ENCODE measurements around the gene PCYT1B.
"Not testable (repeated sequence)": the region's sequence is repeated elsewhere in the genome, so short reads cannot be mapped to it uniquely, and the experiment has no call there.

PCYT1B gene

DNA sequence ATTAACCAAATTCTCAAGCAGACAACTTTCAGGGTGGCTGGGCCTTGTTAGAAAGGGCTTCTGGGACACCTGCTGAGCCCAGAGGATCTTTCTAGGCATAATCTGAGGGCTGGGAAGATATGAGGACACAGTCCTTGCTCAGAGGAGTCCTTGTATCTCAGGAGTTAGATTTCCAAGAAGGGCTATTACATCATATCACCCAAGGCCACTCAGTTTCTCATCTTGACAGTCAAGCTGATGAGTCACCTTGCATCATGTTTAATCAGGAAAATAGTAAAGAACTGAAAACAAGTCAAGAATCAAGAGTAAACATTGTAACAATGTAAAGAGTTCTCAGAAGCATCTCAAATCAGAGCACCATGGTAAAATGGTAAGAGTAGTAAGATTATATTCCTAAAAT is 4.0 kb downstream of the PCYT1B start:
- DNase-seq: no peak

- no peak for DNase-seq
These were observed 17.4 kb downstream of the PCYT1B start for GRCh38 chrX:24629701-24630100.

- DNase-seq: no peak
These were observed 27.5 kb downstream of the PCYT1B start for GRCh38 chrX:24619647-24620046.

DNA sequence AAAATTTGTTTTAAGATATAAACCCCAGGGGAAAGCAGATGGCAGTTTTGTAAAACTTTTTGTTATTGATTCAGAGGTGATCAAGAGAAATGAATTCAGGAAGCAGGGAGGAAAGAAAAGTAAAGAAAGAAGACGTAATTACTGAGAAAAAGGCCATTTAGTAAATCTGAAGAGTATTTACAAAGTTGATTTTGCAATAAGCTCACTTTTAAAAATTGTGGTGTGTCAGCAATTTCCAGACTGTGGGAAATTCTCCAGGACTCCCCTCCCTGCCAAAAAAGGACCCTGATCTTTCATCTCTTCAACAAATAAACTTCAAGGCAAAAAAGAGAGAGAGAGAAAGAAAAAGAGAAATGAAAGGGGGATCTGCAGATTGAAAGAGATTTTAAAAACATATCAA is 36.6 kb downstream of the PCYT1B start:
- no peak for DNase-seq

DNA sequence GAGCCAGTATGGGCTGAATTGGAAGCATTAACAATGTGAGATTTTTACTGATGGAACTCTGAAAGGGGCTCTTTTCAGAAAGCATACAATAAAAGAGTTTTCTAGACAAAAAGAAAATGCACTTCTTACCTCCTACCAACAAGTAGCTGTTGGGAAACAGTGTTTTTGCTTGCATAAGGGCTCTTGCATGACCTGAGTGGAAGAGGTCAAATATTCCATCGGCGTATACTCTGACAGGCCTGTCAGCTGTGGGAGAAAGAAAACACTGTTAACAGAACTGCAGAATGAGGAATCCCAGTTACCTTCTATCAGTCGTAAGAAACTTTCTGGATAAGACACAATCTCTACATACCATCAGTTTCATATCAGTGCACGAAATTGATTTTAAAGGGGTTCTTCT is 39.5 kb downstream of the PCYT1B start:
- DNase-seq: no peak

DNA sequence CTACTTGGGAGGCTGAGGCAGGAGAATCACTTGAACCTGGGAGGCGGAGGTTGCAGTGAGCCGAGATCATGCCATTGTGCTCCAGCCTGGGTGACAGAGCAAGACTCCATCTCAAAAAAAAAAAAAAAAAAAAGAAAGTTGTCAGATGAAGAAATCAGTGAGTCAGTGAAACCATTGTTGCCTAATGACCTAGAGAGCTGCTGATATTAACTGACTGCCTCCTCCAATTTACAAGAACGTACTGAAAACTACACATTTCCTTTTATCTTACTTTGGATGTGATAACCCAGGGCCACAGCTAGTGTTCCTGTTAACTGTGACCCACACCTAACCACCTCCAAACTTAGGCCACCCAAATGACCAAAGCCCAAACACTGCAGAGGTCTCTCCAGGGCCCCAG is 41.2 kb downstream of the PCYT1B start:
- DNase-seq: not testable (repeated sequence)

GRCh38 chrX:24603191-24603590 is 44.0 kb downstream of the PCYT1B start:
- DNase-seq: no peak

DNA sequence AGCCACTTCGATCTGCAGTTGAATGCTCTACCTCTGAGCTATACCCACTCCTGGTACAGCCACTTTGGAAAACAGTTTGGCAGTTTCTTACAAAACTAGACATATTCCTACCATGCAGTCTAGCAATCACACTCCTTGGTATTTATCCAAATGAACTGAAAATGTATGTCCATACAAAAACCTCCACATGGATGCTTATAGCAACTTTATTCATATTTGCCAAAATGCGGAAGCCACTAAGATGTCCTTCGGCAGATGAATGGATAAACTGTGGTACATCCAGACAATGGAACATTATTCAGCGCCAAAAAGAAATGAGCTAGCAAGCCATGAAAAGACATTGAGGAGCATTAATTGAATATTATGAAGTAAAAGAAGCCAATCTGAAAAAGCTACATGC is 45.3 kb downstream of the PCYT1B start:
- no peak for DNase-seq

DNA sequence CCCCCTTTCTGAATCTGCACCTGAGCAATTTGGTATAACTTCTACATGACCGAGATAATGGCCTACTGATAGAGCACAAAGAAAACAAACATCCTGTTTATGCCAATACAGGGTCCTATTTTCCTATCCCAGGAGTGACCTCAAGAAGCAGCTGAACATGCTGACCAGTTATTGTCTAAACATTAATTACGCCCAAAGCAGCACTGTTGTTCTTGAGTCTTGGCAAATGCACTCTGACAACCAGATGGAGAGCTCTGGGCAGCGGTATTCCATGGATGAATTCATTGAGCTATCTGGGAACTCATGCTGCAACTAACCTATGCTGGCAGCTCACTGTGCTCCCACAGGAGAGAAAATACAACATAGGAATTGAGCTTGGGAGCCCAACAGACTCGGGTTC is 52.6 kb downstream of the PCYT1B start:
- no peak for DNase-seq

GRCh38 chrX:24590111-24590510 is 57.0 kb downstream of the PCYT1B start:
- DNase-seq: no peak

DNA sequence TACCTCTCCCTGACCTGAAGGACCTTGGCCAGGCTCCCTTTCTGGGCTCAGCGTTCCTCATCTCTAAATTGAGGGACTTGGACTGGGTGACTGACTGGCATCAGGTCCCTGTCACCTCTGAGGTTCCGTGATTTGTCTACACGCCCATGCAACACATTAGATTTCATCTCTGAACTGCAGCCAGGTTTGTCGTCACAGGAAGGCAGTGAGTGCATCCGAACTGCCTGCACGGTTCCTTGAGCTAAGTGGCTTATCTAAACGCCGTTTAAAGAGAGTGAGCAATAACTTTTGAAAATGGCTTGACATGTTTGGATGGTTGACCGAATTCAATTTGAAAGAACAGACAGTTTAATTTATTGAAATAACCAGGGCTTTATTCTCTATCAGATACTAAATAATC is 70.1 kb downstream of the PCYT1B start:
- DNase-seq: no peak

- DNase-seq: no peak
These were observed 71.7 kb downstream of the PCYT1B start for GRCh38 chrX:24575496-24575895.

DNA sequence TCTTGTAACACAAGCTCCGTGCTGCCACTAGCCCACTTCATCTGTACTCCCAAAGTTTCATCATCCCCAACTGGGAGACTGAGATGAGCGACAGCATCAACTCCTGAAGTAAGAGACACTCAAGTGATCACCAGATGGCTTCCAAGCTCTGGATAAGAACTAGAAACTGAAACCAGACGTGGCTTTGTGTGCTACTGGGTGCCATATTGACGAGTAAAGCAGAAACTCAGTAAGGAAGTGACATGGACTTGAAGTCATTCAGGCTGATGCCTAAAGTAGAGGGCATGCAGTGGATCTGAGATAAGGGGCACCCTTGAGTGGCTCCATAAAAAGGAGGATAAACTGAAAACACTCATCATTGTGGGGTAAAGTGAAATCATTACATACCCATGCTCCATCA is 72.4 kb downstream of the PCYT1B start:
- DNase-seq: no peak

GRCh38 chrX:24567169-24567568 is 80.0 kb downstream of the PCYT1B start:
- DNase-seq: no peak

- no peak for DNase-seq
These were observed 80.9 kb downstream of the PCYT1B start for GRCh38 chrX:24566240-24566639.

GRCh38 chrX:24563291-24564010 is 83.7 kb downstream of the PCYT1B start:
- no peak for DNase-seq

DNA sequence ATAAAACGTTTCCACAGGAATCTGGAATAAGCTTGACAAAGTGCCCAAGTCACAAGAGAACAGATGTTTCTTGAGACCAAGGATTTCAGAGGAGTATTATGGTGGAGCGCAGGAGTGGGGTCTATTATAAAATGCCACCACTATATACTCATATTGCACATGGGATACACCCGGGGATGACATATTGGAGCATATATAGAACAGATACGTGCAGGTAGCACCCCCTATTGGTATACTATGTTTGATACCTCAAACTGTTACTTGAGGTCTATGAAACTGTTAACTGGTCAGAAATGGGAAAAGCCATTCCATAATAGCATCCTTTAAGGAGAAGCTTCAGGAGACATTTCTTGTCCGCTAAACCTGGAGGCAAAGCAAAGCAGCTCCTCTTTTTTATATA is 86.0 kb downstream of the PCYT1B start:
- no peak for DNase-seq

DNA sequence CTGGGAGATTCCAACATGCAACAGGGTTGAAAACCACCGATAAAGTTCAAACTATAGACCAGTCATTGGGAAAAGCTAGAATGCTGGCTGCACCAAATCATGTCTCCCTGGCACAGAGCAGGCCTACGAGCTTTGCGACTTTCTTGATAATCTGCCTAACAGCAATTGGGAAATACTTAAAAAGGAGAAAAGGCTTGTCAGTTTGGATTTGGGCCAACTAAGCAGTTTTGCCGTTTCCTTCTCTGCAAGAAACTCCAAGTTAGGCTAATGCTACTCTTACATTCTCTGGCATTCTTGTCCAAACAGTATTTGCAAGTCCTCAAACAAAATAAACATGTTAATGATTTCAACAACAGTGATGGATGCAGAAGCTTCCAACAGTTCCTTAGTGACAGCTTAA is 94.1 kb downstream of the PCYT1B start:
- no peak for DNase-seq

GRCh38 chrX:24550166-24550565 is 97.0 kb downstream of the PCYT1B start:
- no peak for DNase-seq

GRCh38 chrX:24547961-24548360 is 99.2 kb downstream of the PCYT1B start:
- DNase-seq: no peak

DNA sequence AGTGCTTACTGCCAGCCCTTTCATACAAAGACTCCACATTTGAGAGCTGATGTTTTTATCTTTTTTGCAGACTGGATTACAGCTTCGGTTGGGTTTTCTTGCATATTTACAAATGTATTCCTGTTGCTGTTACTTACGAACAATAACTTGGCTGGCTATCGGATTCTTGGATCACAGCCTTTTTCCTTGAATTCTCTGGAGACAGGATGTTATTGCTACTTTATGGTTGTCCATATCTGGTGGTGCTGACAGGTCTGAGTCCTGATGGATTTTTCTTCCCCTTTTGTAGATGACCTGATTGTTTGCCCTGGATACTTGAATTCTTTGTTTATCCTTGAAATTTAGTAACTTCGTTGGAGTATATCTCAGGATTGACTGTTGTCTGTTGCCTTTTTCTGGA is 104.4 kb downstream of the PCYT1B start:
- no peak for DNase-seq

GRCh38 chrX:24536551-24536950 is 110.6 kb downstream of the PCYT1B start:
- DNase-seq: no peak

- no peak for DNase-seq
These were observed 118.5 kb downstream of the PCYT1B start for GRCh38 chrX:24528605-24529004.

- DNase-seq: no peak
These were observed 120.5 kb downstream of the PCYT1B start for GRCh38 chrX:24526616-24527015.

DNA sequence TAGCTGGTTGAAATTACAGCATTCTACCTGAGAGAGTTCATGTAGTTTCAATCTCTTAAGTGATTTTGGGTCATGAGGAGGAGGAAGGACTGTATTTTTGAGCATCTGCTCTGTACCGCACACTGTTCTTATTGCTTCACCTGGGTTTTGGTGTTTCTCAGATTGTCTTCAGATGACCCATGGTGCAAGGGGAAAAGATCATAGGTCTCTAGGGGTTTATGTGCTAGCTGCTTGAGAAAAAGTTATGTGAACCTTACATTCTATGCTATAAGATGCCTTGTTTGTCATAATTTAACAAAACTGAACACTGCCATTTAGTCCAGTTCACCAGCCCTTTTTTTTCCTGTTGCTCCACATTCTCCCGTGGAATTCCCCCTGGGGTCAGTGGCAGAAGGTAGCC is 121.7 kb downstream of the PCYT1B start:
- DNase-seq: no peak

DNA sequence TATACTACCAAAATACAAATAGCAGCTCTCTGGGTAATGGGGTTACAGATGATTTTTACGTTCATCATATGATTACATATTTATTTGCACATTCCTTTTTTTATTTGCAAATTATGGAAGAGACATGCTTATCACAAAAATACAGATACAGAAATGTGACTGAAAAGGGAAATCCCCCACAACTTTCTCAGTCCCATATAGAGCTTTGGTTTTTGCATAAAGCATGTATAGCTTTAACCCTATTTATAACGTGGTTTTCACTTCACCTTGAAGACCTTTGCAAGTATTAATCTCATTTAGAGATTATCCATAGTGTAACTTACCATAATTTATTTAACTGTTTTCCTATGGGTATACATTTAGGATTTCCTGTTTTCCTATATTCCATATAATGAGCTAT is 126.7 kb downstream of the PCYT1B start:
- no peak for DNase-seq

Data from activated CD4-positive, CD25-positive, alpha-beta regulatory T cell treated with anti-CD3 and anti-CD28 coated beads, Interleukin-2, amount 50 U/mL, for 72 hours (primary cell).